CD4-positive, alpha-beta T cell treated with Interleukin-12 subunit alpha and Interleukin-12 subunit beta, for 1 hour (primary cell): ENCODE data around the gene KRR1.
A peak's percentile ranks its signal among the peaks of the same experiment; 100 is the strongest.

Source experiments
- DNase-seq: peaks from one replicate; pipeline ENCODE4 v3.0.0-alpha.2; 2020

The KRR1 gene

DNA sequence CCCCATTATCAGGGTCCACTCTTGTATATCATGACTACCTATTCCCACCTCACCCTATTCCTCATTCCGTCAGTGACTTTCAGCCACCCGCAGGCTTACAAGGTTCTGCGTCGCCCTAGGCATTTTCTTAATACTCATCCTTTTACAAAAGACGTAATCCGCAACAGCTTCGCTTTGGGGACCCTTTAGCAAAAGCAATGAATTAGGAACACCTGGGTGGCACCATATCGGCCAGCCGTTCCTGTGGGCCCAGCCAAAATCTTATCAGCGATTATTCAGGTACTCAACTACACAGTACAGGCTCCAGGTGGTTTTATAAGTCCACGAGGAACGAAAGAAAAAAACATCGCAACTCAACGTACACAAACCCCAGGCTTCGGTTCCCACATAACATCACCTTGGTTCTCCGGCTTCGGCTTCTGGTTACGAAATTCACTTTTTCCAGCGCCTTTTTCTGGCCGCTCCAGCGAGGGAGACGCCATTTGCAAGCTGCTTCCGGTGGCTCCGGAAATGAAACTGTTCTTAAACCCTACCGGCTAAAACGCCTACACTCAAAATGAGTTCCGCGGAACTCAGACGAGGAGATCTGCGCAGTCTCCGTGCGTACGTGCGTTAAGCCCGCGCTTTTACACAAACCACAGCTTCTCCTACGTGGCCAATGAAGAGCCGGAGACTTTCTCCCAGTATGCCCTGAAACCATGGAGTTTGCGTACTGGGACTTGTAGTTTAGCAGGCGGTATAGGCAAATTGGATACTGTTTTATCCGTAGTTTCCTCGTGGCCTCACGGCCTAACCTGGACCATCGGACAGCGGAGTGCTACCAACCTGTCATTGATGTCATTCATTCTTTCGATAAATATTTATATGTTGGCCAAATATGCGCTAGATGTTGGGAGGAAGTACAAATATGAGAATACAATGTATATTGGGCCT lies at the start of gene KRR1:
Gene KRR1 (minus strand): TSS at position 494 of the 933 bp plus-strand sequence. CDS start 12 bp downstream, at position 482.
- DNase-seq, result peak; percentile 94

DNA sequence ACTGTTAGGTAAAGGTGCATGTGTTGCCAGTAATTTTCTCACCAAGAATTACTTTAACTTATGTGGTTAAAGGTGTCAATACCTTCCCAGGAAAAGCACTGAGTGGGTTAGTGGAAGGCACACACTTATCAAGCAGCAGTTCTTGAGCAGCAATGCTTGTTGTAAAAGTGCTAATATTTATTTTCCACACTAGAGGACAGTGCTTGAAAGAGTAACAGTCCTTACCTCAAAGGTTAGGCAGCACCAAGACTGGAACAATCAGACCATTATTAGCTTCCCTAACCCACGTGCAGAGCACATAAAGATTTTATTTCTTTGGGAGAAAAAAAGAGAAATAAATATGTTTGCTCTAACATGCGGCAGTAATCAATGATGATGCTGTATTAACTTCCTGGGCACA lies 48.8 kb upstream of the KRR1 start:
- DNase-seq, result no peak

DNA sequence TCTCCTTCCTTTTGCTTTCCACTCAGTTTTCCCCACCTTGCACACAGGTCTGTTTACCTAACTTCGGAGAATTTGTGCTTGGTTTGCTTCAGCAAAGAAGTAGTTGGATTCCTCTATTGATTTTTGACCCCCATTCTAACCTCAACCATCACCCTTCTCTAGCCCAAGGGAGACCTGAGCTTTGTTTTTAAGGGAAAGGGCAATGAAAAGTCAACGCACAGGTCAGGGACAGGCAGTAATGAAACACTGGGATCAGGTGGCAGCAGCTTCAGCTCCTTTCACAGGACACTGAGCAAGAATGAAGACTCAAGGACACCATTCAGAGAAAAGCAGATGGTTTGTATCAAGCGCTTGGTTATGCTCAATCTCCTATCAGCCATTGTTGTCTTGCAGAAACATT lies 46.9 kb upstream of the KRR1 start:
- DNase-seq, result no peak

DNA sequence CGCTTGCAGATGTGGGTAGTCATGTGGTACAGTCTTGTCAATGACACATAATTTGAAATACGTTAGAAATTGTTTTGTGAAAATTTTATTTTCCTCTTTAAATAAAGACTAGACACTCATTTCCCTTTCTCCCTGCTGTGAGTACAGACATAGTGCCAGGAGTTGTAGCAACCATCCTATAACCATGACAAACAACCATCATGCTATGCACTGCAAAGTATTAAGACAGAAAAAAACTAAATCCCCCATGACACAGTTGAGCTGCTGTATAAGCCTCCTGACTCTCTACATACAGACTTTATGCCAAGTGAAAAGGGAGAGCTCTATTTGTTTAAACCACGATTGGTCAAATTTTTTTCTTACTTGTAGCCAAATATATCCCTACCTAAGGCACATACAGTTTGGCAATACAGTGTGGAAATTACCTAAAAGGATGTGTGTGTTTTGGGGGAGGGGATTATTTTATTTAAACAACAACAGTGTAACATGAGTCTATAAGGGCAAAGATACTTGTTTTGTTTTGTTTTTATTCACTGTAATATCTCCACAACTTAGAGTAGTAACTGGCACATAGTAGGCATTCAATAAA lies 45.0 kb upstream of the KRR1 start:
- no peak for DNase-seq

DNA sequence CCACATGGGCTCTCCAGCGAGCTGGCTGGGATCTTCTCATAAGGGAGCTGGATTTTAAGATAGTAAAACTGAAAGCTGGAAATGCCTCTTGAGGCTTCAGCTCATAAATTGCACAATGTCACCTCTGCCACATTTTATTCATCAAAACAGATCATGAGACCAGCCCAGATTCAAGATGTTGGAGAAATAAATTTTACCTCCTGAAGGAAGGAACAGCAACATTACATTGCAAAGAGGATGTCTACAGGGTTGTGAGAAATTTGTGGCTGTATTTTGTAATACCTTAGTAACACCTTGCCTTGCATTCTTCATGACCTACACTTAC lies 43.1 kb upstream of the KRR1 start:
- no peak for DNase-seq

DNA sequence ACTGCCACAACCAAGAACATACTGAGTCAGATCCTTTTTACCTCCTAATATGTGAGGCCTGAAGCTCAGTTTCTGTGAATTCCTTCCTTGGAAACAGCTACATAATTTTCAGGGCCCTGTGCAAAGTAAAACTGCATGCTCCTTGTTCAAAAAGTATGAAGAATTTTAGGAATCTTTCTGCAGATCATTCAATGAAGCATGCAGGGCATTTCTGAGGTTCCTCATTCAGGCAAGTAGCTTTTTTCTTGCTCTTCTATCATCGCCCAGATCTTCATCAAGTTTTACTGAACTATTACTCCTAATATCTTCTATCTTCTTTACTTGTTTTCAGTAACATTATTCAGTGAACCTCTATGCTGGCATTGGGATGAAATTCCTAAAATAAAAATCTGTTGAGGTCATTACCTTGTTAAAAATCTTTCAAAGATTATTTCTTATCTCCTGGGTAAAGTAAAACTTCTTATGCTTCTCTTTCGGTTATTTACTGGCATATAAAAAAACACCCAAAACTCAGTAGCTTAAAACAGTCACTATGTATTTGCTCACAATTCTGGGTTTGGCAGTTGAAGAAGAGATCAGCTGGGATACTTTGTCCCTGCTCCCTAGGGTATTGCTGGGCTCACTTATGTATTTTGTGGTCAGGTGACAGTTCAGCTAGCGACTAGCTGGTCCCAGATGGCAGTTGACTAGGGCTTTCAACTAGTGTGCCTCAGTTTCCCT lies 42.6 kb upstream of the KRR1 start:
- DNase-seq, result no peak

DNA sequence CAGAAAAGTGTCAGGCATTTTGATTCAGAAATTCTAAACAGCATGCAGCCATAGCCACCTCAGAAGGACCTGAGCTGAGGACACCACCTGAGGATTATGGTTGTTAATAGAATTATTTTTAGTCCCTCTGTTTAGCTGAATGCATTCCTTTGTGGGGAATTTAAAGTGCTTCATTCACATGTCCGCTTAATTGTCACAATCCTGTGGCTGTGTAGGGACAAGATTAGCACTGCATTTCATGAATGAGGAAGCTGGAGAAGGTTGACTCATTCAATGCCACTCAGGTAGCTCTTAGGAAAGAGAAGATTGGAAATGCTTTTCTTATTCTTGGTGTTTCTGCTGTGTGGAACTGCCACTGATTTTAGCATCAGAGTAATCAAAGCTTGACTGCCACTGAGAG lies 42.0 kb upstream of the KRR1 start:
- DNase-seq, result no peak

DNA sequence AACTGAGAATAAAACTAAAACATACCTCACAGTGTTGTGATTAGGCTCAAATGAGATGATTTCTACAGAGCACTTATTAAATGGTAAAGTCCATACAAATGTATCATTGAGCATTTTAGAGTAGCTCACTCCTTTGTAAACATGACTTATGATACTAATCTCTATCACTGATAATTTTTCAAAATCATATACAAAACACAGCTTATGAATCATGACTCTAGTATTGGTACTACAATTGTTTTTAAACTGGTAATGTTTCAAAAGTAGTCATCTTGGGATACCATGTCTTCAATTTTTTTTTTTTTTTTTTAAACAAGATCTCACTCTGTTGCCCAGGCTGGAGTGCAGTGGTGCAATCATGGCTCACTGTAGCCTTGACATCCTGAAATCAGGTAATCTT lies 40.1 kb upstream of the KRR1 start:
- no peak for DNase-seq

DNA sequence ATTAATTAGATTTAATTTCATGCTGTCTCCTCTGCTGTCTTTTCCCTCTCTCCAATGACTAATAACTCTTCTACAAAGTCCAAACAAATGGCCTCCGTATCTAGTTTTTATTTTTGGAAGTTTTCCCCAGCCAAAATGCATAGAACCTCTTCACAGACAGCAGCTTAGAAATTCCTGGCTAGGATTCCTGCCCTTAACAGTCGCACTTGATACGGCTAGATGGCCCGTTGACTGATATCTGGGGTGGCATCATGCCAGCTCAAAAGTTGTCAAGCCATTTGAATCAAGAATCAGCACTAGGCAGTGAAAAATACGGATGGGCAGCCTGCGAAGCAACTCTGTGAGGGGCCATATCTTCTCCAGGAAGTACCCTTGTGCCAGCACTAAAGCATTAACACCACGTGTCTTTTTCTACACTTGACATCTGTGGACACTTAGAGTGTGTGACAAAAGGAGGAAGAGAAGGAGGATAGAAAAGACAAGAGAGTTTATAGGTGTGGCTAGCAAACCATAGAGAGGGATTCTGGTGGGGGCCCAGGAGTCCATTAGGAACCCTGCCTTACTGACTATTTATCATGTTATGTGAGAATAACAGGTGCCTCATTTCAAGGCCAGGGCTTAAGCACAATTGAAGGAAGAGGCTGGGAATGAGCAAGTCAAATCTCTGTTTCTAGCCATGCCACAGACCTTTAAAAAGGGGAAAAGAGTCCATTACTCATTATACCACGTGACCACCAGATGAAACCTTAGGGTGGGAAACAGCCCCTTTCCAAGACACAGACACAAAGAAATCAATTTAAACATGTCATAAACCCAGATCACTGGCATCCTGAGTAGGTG lies 39.2 kb upstream of the KRR1 start:
- no peak for DNase-seq

DNA sequence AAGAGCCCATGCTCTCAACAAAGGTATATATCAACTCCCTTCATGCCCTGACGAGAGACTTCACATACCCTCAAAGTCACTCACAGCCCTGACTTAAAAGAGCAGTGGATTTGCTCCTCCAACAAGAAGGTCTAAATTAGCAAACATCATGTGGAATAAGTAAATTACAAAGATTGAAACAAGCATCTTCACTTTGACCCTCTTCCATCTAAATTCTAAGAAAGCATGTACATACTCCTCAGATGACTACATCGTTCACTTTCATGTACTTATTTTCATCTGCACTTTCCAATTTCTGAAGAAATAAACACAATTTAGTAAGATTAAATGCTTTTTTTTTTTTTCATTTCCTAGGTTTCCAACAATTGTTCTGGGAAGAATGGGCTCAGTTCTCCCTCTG lies 38.6 kb upstream of the KRR1 start:
- no peak for DNase-seq

DNA sequence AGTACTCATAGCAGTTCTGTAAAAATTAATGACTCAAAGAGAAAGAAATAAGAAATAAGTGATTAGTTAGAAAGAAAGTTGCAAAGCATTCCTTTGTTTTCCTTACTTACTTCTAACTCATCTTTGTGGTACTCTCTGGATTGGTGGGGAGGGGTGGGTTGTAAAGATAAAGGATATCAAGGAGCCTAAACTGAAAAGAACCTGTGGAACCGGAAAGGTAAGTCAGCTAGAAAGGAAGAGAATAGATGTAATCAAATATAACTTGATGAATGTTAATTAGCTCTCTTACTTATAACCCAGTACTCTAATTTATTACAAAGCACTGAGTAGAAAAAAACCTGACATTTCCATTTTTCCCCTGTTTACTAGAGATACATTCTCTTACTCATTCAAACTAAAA lies 37.5 kb upstream of the KRR1 start:
- DNase-seq, result no peak

DNA sequence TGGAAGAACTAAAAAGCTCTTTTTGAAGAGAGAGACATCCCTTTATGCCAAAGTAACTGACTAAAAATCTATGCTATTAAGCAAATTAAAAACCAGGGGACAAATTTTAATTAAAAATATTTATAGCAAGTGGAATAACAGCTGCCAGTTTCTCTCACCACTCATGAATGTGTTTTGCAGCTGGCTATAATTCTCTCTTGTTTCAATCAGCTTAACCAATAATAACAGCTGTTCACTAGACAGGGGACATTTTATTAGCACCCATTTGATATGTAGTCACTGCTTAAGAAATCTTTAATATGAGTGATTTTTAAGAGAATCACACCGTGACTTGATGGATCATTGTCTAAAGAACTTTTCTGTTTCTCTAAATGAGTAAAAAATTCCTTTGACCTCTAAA lies 34.2 kb upstream of the KRR1 start:
- no peak for DNase-seq

DNA sequence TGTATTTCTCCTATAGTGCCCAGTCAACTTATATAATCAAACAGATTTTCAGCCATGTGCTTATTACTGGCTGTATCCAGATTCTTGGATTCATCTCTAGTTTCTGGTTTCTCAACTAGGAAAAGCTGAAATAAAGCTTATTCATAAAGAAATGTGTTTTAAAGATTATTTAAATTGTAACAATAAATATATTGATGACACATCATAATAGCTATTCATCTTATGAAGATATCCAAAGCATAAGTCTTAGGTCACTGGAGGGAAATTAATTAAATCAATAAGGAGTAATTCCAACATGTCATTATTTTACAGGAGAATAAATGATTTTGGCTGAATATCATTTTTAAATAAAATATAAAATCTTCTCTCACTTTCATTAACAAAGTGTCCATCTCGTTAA lies 32.1 kb upstream of the KRR1 start:
- DNase-seq, result no peak

DNA sequence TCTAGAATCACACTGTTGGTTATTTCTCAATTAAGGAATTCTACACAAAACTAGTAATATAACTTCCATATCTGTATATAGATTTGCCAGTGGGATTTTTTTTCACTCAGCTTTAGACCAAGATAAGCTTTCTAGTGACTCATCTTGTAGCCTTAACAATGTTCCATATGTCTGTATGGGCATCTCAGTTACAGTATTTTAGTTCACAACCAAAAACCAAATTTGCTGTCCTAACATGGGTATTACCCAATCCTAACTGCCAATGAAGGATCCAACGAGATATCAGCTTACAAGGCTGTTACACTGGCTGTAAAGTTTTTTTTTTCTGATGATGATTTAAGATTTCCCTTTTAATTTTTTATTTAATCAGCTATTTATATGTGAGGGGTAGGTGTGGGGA lies 31.5 kb upstream of the KRR1 start:
- DNase-seq, result no peak

DNA sequence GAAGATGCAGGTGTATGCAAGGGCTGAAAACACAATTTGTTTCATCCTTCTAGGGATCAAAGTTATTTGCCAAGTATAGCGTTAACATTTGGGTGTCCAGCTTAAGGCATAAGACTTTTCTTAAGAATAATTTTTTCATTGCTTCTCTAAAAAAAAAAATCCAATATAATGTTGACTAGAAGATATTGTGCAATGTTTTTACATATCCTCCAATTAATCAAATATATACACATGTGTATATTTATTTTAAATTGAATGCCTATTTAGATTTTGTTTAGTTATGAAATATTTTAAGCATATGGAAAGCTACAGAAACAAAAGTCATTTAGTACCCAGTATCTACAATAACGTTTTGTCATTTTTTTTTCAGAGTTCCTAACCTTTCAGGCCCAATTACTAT lies 28.5 kb upstream of the KRR1 start:
- DNase-seq, result no peak

DNA sequence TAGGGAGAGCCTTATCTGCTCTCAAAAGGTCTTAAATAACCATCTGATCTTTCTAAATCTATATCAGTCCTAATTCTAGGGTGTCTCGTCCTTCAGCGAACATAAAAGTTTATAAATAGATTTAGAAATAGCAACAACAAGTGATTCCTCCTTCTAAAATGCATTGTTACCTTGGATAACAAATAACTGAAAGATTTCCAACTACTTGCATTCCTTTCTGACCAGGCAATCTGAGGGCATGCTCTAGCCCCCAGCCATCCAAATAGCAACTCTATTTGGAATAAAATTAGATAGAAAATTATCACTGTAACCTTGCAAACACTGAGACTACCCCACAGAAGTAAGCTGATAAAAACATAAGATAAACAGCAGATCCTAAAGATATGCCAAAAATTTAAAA lies 21.8 kb upstream of the KRR1 start:
- no peak for DNase-seq

DNA sequence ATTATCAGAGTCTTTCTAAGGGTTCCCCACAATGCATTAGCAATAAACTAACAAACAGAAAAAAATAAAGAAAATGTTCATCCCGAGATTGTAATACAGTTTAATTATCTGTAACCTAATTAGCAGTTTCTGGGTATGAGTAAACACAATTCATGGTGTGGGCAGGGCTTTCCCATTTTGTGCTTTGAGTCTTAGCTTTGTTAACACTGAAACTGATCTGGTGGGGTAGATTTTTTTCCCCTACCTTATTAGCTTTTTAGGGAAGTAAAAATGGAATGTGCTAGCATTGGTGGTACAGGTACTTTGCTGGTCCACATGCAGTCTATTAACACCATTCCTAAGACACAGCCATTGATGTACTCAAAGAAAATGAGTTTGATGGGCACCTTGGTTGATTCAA lies 18.4 kb upstream of the KRR1 start:
- no peak for DNase-seq

DNA sequence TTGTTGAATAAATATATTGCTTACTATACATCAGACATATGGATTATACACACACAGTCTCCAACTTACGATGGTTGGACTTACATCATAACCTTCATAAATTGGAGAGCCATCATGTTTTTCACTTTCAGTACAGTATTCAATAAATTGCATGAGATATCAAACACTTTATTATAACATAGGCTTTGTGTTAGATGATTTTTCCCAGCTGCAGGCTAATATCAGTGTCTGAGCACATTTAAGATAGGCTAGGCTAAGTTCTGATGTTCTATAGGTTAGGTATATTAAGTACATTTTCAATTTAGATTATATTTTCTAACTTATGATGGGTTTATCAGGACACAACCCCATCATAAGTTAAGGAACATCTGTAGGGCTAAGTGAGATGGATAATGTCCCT lies 17.9 kb upstream of the KRR1 start:
- DNase-seq, result no peak

DNA sequence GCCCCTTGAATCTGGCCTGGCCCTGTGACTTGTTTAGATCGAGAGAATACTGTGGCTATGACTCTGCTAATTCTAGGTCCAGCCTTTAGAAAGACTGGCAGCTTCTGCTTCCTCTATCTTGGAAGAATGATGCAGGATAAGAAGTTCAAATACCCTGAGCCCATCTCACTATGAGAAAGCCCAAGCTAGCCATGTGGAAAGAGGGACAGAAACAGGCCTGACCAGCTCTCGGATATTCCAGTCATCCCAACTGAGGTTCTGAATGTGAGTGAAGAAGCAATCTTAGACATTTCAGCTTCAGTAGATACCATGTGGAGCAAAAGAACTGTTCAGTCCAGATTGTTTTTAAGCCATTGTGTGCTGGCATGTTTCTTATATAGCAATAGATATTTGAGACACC lies 17.3 kb upstream of the KRR1 start:
- DNase-seq, result no peak

DNA sequence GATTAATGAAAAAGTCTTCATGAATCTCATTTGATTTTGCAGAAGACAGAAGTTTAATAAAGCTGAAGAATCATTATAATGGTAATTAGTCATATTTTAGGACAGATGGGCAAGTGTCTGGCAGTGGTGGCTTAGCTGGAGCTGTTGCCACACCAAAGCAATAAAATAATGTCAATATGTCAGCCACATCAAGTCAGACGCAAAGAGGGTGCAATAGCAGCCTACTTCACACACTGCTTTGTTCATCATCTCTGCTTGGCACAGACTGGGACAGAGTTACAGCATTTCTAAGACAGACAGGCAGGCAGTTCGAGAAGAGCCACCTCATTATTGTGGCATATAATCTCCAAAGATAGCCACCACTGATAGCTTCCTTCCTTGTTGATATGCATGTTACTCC lies 16.9 kb upstream of the KRR1 start:
- DNase-seq, result no peak

DNA sequence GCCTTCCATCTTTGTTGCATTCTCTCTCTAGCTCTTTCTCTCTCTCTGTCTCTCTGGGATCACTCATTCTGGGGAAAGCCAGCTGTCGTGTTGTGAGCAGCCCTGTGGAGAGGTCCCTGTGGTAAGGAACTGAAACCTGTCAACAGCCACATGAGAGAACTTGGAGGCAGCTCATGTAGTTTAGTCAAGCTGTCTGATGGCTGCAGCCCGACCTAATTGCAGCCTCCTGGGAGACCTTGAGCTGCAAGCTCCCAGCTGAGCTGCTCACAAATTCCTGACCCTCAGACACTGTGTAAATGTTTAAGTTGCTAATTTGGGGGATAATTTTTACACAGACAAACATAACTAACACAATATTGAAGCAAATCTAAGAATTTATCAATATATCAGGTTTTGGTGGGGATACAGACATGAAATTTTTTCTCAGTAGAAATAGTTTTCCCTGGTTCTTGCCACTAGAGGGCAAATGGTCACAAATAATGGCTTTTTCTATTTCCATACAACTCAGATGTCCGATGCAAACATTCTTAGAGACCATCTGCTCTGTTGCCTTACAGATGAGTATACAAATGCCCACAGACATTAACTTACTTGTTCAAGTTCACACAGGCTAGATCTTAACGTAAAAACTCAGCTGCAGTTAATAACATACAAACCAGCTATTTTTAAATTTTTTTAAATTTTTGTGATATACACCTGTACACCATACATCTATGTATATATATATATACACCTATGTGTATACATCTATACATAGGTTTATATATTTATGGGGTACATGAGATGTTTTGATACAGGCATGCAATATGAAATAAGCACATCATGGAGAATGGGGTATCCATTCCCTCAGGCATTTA lies 15.5 kb upstream of the KRR1 start:
- peak; percentile 58 for DNase-seq

DNA sequence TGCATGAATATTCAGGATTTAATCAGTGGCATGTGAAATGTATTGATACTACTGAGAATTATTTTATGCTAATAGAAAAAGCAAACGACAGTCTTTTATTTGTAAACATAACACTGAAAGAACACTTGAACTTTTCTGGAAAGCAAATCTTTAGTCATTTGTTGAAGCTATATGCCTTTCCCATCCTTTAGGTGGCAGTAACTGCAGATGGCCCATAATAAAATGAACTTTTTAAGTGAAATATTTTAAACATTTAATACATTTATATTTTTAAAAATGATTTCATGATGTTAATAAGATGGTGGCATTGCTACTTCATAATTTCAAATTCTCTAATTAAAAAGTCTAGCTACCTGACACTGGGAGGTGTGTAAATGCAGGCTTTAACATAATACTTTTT lies 13.9 kb upstream of the KRR1 start:
- no peak for DNase-seq
